ENCODE measurements around the gene MTMR4.

Gene MTMR4

DNA sequence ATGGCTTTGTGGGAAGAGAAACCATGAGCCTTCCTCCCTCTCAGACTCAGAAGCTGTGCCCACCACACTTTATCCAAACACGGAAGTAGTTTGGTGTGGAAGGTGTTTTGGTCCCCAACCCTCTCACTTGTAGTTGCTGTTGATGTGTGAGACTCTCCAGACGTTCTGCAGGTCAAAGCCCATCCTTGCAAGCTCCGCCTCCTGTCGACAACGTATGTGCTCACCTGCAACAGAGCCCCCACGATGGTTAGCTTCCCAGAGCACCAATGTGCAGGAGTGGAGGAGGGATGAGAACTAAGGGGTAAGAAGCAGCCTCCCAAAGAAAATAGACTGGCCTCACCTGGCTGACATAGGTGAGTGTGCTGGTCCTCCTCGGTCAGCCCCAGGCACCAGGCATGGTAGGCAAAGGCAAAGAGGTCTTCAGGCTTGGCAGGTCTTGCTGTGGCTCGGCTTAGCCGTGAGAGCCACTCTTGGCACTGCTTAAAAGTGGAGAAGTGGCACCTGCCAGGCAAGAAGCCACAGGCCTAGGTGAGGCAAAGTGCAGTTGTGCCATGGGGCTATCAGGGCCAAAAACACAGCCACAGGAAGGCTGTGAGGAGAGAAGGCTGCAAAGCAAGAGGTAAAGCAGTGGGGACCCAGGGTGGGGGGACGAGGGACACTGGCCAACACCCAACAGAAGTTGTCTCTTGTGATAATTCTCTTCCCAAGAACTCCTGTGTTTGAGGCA lies 5.9 kb downstream of the MTMR4 start (continued):
- TF ChIP-seq, protein P1, sequence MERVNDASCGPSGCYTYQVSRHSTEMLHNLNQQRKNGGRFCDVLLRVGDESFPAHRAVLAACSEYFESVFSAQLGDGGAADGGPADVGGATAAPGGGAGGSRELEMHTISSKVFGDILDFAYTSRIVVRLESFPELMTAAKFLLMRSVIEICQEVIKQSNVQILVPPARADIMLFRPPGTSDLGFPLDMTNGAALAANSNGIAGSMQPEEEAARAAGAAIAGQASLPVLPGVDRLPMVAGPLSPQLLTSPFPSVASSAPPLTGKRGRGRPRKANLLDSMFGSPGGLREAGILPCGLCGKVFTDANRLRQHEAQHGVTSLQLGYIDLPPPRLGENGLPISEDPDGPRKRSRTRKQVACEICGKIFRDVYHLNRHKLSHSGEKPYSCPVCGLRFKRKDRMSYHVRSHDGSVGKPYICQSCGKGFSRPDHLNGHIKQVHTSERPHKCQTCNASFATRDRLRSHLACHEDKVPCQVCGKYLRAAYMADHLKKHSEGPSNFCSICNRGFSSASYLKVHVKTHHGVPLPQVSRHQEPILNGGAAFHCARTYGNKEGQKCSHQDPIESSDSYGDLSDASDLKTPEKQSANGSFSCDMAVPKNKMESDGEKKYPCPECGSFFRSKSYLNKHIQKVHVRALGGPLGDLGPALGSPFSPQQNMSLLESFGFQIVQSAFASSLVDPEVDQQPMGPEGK (CRISPR knock-in tag; IDR thresholded peaks at IDR 0.05; ENCODE audit: borderline replicate concordance) = no peak
- TF ChIP-seq, protein P2, sequence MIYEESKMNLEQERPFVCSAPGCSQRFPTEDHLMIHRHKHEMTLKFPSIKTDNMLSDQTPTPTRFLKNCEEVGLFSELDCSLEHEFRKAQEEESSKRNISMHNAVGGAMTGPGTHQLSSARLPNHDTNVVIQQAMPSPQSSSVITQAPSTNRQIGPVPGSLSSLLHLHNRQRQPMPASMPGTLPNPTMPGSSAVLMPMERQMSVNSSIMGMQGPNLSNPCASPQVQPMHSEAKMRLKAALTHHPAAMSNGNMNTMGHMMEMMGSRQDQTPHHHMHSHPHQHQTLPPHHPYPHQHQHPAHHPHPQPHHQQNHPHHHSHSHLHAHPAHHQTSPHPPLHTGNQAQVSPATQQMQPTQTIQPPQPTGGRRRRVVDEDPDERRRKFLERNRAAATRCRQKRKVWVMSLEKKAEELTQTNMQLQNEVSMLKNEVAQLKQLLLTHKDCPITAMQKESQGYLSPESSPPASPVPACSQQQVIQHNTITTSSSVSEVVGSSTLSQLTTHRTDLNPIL (CRISPR knock-in tag; IDR thresholded peaks at IDR 0.05; ENCODE audit: low read depth) = no peak
- TF ChIP-seq ZFP3 (CRISPR knock-in tag; IDR thresholded peaks at IDR 0.05) = no peak
- TF ChIP-seq CSDC2 (CRISPR knock-in tag; IDR thresholded peaks at IDR 0.05) = no peak
- TF ChIP-seq ESRRG (CRISPR knock-in tag; IDR thresholded peaks at IDR 0.05) = no peak
- TF ChIP-seq OSR1 (CRISPR knock-in tag; IDR thresholded peaks at IDR 0.05) = no peak
- TF ChIP-seq ZFP30 (CRISPR knock-in tag; IDR thresholded peaks at IDR 0.05) = no peak
- TF ChIP-seq PPARA (CRISPR knock-in tag; IDR thresholded peaks at IDR 0.05; ENCODE audit: borderline replicate concordance) = no peak
- TF ChIP-seq ARNTL (CRISPR knock-in tag; IDR thresholded peaks at IDR 0.05; ENCODE audit: borderline replicate concordance, low read depth) = no peak
- TF ChIP-seq GLIS3 (CRISPR knock-in tag; IDR thresholded peaks at IDR 0.05) = no peak
- TF ChIP-seq ZNF8 (CRISPR knock-in tag; IDR thresholded peaks at IDR 0.05) = no peak
- no peak for TF ChIP-seq TCF4 (CRISPR knock-in tag; IDR thresholded peaks at IDR 0.05; ENCODE audit: borderline replicate concordance)

- TF ChIP-seq SNAI2 (CRISPR knock-in tag; IDR thresholded peaks at IDR 0.05) (no peak), ZC3H10 (CRISPR knock-in tag; IDR thresholded peaks at IDR 0.05) (no peak), POU6F1 (CRISPR knock-in tag; IDR thresholded peaks at IDR 0.05; ENCODE audit: borderline replicate concordance, low read depth) (no peak), BACH2 (CRISPR knock-in tag; IDR thresholded peaks at IDR 0.05; ENCODE audit: borderline replicate concordance) (no peak), GLIS3 (CRISPR knock-in tag; IDR thresholded peaks at IDR 0.05) (no peak), TCF4 (CRISPR knock-in tag; IDR thresholded peaks at IDR 0.05; ENCODE audit: borderline replicate concordance) (no peak), ZNF565 (CRISPR knock-in tag; conservative IDR thresholded peaks at IDR 0.05; ENCODE audit: low read depth) (no peak), ZNF70 (CRISPR knock-in tag; IDR thresholded peaks at IDR 0.05) (no peak)
- TF ChIP-seq, protein P3, sequence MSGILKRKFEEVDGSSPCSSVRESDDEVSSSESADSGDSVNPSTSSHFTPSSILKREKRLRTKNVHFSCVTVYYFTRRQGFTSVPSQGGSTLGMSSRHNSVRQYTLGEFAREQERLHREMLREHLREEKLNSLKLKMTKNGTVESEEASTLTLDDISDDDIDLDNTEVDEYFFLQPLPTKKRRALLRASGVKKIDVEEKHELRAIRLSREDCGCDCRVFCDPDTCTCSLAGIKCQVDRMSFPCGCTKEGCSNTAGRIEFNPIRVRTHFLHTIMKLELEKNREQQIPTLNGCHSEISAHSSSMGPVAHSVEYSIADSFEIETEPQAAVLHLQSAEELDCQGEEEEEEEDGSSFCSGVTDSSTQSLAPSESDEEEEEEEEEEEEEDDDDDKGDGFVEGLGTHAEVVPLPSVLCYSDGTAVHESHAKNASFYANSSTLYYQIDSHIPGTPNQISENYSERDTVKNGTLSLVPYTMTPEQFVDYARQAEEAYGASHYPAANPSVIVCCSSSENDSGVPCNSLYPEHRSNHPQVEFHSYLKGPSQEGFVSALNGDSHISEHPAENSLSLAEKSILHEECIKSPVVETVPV (CRISPR knock-in tag; IDR thresholded peaks at IDR 0.05) = no peak
- TF ChIP-seq, protein P4, sequence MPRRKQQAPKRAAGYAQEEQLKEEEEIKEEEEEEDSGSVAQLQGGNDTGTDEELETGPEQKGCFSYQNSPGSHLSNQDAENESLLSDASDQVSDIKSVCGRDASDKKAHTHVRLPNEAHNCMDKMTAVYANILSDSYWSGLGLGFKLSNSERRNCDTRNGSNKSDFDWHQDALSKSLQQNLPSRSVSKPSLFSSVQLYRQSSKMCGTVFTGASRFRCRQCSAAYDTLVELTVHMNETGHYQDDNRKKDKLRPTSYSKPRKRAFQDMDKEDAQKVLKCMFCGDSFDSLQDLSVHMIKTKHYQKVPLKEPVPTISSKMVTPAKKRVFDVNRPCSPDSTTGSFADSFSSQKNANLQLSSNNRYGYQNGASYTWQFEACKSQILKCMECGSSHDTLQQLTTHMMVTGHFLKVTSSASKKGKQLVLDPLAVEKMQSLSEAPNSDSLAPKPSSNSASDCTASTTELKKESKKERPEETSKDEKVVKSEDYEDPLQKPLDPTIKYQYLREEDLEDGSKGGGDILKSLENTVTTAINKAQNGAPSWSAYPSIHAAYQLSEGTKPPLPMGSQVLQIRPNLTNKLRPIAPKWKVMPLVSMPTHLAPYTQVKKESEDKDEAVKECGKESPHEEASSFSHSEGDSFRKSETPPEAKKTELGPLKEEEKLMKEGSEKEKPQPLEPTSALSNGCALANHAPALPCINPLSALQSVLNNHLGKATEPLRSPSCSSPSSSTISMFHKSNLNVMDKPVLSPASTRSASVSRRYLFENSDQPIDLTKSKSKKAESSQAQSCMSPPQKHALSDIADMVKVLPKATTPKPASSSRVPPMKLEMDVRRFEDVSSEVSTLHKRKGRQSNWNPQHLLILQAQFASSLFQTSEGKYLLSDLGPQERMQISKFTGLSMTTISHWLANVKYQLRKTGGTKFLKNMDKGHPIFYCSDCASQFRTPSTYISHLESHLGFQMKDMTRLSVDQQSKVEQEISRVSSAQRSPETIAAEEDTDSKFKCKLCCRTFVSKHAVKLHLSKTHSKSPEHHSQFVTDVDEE (CRISPR knock-in tag; IDR thresholded peaks at IDR 0.05) = no peak
- TF ChIP-seq, protein P2 (CRISPR knock-in tag; IDR thresholded peaks at IDR 0.05; ENCODE audit: low read depth) = no peak
- no peak for ATAC-seq
Measured at GRCh38 chr17:58507123-58507634, 7.3 kb downstream of the MTMR4 start.
